Spinal cord (tissue), 10 donors: ENCODE data around the gene ACP7. TPM values are rescaled to one million over a fixed set of nuclear protein-coding genes. Genes with fewer than 3 reads are reported as not detected.
A peak's percentile ranks its signal among the peaks of the same experiment; 100 is the strongest.

ENCODE experiments used
- DNase-seq, 6 donors: peaks; one replicate each; pipeline versions ENCODE4 v3.0.0 to v3.0.0-alpha.2; 2013 to 2015; ENCODE audit warnings: low spot score in 6 of 6, low read depth in 4 of 6
- H3K27ac ChIP-seq: one replicate; pipeline ENCODE4 v1.5.1; 2013; ENCODE audit warnings: low read depth, low read length, control low read depth
- H3K27me3 ChIP-seq: one replicate; pipeline ENCODE4 v1.6.1; 2013; ENCODE audit warnings: low read length; ENCODE audit not compliant: control insufficient read depth, insufficient read depth
- H3K36me3 ChIP-seq: one replicate; pipeline ENCODE4 v1.6.1; 2013; ENCODE audit warnings: low read length; ENCODE audit not compliant: control insufficient read depth, insufficient read depth
- H3K4me1 ChIP-seq: one replicate; pipeline ENCODE4 v1.6.1; 2013; ENCODE audit warnings: low read length; ENCODE audit not compliant: control insufficient read depth, insufficient read depth
- H3K4me3 ChIP-seq: one replicate; pipeline ENCODE4 v1.5.1; 2013; ENCODE audit warnings: low read depth, low read length, control low read depth
- H3K9me3 ChIP-seq: one replicate; pipeline ENCODE4 v1.6.1; 2013; ENCODE audit warnings: low read length; ENCODE audit not compliant: control insufficient read depth, insufficient read depth
- WGBS: methylation state at CpG from one replicate; pipeline ENCODE4 v1.1.5; 2013; ENCODE audit warnings: missing lambda C conversion rate; ENCODE audit not compliant: insufficient coverage; 5-methylcytosine and 5-hydroxymethylcytosine counted together
- polyA plus RNA-seq, 2 donors: library from polyadenylated mRNA; unstranded; fragments of 120-200 nt; gene quantifications; one replicate each; pipeline ENCODE4 v1.2.1, GENCODE V29; 2013; ENCODE audit not compliant: insufficient read length in 2 of 2
- total RNA-seq, 2 donors: library from RNA; depleted of rRNA in 1 of 2; stranded (reverse); fragments of 120-200 nt in 1 of 2; fragments of >200 nt in 1 of 2; gene quantifications; one replicate each; pipeline versions ENCODE4 v1.2.3 to v1.2.4, GENCODE V29; 2013 to 2014
- donor health status: healthy.

Gene ACP7
- total and polyA plus RNA-seq, 4 donors, result 0.10 to 0.35 (median 0.27) TPM; not detected in 1

GRCh38 chr19:39135701-39136100 is 51.5 kb downstream of the ACP7 start:
- Histone ChIP-seq H3K4me1 (peaks cover 58% of the 10 kb centered on the region), H3K27ac (no peak overlapping the region), H3K27me3 (no peaks in the 10 kb centered on the region), H3K4me3 (no peak overlapping the region), H3K36me3 (peaks cover 25% of the 10 kb centered on the region), H3K9me3 (no peaks in the 10 kb centered on the region)
- WGBS, result 79% methylated on average over 11 of the region's 13 CpGs
- DNase-seq, result no peak

DNA sequence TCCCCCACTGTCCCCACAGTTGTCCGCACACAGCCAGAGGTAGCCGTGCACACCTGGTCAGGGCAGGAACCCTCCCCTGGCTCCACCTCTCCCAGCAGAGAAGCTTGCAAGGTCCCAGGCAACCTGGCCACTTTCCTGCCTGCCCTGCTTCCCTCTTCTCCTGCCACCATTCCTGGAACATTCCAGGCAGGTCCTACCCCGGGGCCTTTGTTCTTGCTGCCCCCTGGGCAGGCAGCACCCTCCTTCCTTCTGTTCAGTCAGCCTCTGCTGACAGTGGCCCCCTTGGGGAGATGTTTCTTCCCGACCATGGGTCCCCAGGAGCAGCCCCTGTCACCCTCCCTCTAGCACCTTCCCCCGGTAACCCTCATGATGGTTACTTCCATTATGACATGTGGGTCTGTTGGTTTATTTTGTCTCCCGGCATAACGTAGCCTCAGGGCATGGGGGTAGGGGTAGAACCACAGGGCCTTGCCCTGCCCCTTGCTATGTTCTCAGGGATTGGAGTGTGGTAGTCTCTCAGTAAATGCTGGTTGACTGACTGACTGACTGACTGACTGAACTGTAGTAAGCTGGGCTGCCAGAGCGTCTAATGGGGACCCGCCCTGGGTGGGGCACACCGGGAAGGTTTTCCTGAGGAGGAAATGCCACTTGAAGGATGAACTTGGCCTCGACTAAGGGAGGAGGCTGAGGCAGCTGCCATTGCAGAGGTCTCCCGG is 52.2 kb downstream of the ACP7 start:
- Histone ChIP-seq H3K4me1 (peaks cover 52% of the 10 kb centered on the region), H3K9me3 (no peaks in the 10 kb centered on the region), H3K4me3 (no peak overlapping the region), H3K27ac (no peak overlapping the region), H3K36me3 (peaks cover 22% of the 10 kb centered on the region), H3K27me3 (no peaks in the 10 kb centered on the region)
- no peak for DNase-seq
- WGBS, result 89% methylated on average over 10 of the region's 12 CpGs

DNA sequence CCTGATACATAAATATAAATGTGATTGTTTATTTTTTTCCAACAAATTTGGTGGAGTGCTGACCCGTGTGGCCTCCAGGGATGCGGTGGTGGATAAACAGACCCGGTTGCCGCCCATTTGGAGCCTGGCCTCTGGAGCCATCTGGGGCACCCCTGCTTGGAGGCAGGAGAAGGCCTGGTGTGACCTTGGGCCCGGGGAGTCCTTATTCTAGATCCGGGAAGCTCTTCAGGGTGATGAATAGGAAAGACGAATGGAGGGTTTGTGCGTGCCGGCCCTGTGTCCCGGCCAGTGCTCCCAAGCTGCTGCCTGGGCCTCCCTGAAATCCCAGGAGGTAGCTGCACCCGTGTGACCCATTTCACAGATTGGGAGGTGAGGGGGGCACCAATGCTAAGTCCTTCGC is 53.0 kb downstream of the ACP7 start:
- WGBS, result 89% methylated on average over 7 of the region's 12 CpGs
- no peaks in the 10 kb centered on the region for H3K27me3 ChIP-seq
- H3K9me3 ChIP-seq, result no peaks in the 10 kb centered on the region
- H3K27ac ChIP-seq, result no peak overlapping the region
- no peak for DNase-seq
- no peak overlapping the region for H3K4me3 ChIP-seq
- peaks cover 45% of the 10 kb centered on the region for H3K4me1 ChIP-seq
- H3K36me3 ChIP-seq, result peaks cover 20% of the 10 kb centered on the region

DNA sequence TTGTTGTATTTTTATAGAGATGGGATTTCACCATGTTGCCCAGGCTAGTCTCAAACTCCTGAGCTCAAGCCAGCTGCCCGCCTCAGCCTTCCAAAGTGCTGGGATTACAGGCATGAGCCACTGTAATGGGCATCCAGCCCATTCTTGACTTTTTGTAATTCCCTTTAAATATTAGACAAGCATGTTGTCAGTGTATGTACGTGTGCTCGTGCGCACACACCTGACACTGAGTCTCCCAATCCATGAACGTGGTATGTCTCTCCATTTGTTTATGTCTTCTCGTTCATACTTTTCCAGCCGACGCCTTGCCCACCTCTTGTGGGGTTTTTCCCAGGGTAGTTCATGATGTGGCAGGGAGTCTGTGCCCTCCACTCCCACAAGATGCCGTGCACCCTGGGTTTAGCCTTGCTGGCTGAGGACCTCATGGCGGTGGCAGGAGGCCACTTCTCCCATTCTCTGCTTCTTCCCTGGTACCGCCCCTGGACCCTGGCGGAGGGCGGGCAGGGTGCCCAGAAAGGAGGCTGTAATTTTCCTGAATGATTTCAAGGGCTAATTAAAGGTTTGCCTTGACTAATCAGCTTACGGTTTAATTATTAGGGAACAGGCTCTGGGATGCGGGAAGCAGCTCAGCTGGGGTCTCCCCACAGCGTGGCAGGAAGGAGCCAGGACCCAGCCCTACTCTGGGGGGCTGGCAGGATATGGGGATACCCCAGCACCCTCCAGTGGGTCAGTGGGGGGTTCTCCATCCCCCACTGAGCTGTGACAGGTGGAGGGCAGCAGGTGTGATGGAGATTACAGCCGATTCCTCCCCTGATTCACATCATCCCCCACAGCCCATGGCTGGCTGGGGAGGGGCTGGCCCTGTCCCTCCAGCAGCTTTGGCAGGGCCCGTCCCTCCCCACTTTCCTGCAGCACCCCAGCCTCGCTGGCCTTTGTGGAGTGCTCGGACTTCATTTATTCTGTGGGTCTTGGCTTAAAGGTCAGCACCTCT is 54.3 kb downstream of the ACP7 start:
- Histone ChIP-seq H3K4me1 (peaks cover 43% of the 10 kb centered on the region), H3K36me3 (peaks cover 17% of the 10 kb centered on the region), H3K9me3 (no peaks in the 10 kb centered on the region), H3K27ac (peak overlapping the region; percentile 7), H3K27me3 (no peaks in the 10 kb centered on the region), H3K4me3 (no peak overlapping the region)
- 42% methylated on average over 9 of the region's 20 CpGs for WGBS
- DNase-seq, result peak in 2 of 6 donors; percentile 64 to 79

GRCh38 chr19:39139305-39139874 is 55.2 kb downstream of the ACP7 start:
- Histone ChIP-seq H3K9me3 (no peaks in the 10 kb centered on the region), H3K4me1 (peaks cover 43% of the 10 kb centered on the region), H3K27ac (no peak overlapping the region), H3K27me3 (no peaks in the 10 kb centered on the region), H3K4me3 (no peak overlapping the region), H3K36me3 (peaks cover 13% of the 10 kb centered on the region)
- DNase-seq, result no peak
- 68% methylated on average over 6 of the region's 8 CpGs for WGBS

GRCh38 chr19:39139971-39140453 is 55.8 kb downstream of the ACP7 start:
- H3K36me3 ChIP-seq, result peaks cover 13% of the 10 kb centered on the region
- 47% methylated on average over 7 of the region's 7 CpGs for WGBS

DNA sequence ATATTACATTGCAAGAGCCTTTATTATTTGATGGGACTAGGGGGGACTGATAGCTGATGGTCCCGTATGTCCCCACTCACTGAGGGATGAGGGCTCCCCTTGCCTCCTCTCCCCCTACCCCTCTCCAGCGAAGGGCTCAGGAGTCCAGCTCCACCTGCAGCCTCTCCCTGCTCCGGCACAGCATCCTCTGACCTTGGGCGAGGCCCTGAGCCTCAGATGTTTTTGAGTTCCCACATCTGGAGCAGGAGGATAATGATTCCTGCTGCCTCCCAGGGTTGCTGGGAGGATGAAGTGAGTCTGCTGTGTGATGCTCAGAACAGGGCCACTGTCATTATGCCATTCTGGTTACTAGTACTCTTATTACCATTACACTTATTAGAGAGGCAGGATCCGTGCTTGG is 56.4 kb downstream of the ACP7 start:
- Histone ChIP-seq H3K4me1 (peaks cover 54% of the 10 kb centered on the region), H3K27me3 (no peaks in the 10 kb centered on the region), H3K36me3 (peaks cover 13% of the 10 kb centered on the region), H3K4me3 (no peak overlapping the region), H3K9me3 (no peaks in the 10 kb centered on the region), H3K27ac (no peak overlapping the region)
- WGBS, result no CpG with 5 or more reads among the region's 5 CpGs
- DNase-seq, result no peak

More at GRCh38 chr19:39139971-39140453, 55.8 kb downstream of the ACP7 start:
- Histone ChIP-seq H3K9me3 (no peaks in the 10 kb centered on the region), H3K27ac (no peak overlapping the region), H3K4me3 (no peak overlapping the region), H3K4me1 (peaks cover 48% of the 10 kb centered on the region), H3K27me3 (no peaks in the 10 kb centered on the region)
- no peak for DNase-seq

- Histone ChIP-seq H3K27ac (no peak overlapping the region), H3K27me3 (no peaks in the 10 kb centered on the region), H3K4me1 (peaks cover 57% of the 10 kb centered on the region), H3K9me3 (no peaks in the 10 kb centered on the region), H3K36me3 (peaks cover 7% of the 10 kb centered on the region), H3K4me3 (no peak overlapping the region)
- no peak for DNase-seq
- 76% methylated on average over 9 of the region's 11 CpGs for WGBS
Observed at GRCh38 chr19:39141929-39142328, 57.8 kb downstream of the ACP7 start.

GRCh38 chr19:39142630-39143029 is 58.5 kb downstream of the ACP7 start:
- WGBS, result 95% methylated on average over 5 of the region's 5 CpGs
- no peak overlapping the region for H3K27ac ChIP-seq
- no peak overlapping the region for H3K4me3 ChIP-seq
- no peaks in the 10 kb centered on the region for H3K27me3 ChIP-seq
- DNase-seq, result no peak
- peaks cover 3% of the 10 kb centered on the region for H3K36me3 ChIP-seq
- no peaks in the 10 kb centered on the region for H3K9me3 ChIP-seq
- peaks cover 57% of the 10 kb centered on the region for H3K4me1 ChIP-seq
